HUDEP-2 (cell line): Measurements from ENCODE around the gene KLF5.

Experiments
- DNase-seq, 76 experiments: peaks; one replicate each; lab custom pipeline; 2025; ENCODE audit not compliant: unreplicated experiment in 76 of 76; lab: John Stamatoyannopoulos, UW

The KLF5 gene

GRCh38 chr13:73059460-73060250 is 850 bp downstream of the KLF5 start:
- peak in 31 of 76 experiments; percentile 1 to 54 (median 24) for DNase-seq

- no peak for DNase-seq
Observed at GRCh38 chr13:73060251-73061160, 1.7 kb downstream of the KLF5 start.

DNA sequence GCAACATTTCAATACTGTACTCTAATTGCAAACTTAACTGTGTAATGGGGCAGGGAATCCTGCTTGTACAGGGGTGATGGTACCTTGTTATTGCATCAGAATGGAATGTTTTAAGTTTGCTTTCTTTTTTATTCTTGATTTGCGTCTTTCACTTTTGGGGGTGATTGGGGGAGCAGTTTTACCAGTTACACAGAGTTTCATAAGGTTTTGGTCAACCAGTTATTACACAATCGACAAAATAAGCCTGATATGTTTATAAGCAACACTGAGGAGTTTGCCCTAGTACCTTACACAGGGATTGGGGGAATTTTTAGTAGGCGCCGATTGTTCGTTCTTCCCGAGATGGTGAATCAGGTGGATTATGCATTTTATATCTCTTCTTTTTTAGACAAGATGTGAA is 2.7 kb downstream of the KLF5 start:
- no peak for DNase-seq

DNA sequence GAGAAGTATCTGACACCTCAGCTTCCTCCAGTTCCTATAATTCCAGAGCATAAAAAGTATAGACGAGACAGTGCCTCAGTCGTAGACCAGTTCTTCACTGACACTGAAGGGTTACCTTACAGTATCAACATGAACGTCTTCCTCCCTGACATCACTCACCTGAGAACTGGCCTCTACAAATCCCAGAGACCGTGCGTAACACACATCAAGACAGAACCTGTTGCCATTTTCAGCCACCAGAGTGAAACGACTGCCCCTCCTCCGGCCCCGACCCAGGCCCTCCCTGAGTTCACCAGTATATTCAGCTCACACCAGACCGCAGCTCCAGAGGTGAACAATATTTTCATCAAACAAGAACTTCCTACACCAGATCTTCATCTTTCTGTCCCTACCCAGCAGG is 3.1 kb downstream of the KLF5 start:
- DNase-seq = no peak

GRCh38 chr13:73062468-73062867 is 3.7 kb downstream of the KLF5 start:
- DNase-seq = no peak

DNA sequence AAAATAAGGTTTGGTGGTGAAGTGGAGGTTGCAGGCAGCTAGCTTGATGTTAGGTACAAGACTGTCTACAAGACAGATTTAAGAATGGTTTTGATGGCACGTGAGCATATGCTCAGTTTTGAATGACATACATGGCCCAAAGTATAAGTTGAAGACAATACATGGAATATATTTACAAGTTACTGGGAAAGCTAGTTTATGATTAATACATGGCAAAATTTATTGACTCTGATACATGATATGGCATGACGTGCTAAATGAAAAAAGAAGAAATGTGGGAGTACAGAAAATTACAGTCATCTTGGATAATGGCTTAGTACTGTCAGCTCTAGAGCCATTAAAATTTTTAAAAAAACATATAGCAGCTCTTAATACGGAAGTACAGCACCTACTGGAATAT is 4.4 kb downstream of the KLF5 start:
- DNase-seq = no peak

GRCh38 chr13:73065036-73065435 is 6.2 kb downstream of the KLF5 start:
- no peak for DNase-seq

DNA sequence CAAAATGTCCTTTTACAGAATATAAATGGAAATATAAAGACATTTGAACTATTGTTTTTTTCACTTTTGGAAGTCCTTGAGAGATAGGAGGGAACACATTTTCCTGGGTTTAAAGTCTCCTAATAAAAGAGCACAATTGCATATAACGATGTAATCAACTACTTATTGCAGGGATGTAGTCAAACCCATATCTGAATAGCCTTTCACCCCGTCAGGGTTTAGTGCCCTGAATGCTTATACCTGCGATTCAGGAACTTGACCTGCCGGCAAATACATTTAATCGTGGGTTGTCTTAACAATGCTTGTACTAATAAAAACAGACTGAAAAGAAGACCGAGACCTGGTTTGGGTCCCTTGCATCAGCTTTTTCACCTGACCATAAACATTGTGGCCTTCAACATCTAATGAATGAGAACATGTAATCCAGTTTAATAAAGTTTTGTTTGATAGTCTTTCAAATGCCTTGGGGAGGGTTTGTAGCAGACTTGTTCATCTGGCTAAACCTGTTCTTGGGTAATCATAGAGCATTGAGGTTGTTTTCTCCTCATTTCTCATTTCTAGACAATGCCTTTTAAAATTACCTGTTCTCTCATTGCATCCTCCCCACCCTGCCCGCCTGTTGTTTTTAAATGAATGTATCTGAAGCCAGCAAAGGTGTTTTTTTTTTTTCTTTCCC is 7.0 kb downstream of the KLF5 start:
- no peak for DNase-seq

GRCh38 chr13:73069206-73069805 is 10.5 kb downstream of the KLF5 start:
- DNase-seq = no peak

DNA sequence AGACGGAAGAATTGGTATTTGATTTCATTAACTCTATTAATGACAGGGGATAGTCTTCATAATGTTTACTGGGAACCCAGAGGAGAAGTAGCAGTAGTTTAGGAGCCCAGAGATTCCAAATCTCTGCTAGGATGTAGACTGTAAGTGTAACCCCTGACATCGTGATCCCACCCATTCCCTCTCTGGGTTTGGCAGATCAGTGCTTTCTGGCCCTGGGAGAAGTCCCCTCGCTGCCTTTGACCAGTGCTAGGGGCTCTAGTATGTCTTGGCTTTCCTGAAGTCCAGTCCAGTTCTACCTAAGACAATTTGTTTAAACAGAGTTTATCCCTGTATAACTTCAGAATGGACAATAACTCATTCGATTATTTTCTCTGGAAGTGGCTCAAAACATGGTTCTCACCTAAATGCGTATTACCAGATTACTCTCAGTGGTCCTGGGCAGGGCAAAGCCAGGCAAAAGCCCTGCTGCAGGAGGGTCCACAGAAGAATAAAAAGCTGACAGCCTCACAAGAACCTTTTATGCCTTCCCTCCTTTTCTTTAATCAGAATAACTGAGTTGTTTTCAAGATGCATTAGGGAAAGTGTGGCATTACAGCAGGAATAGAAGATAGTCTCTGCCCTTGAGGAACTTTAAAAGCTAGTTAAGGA is 11.8 kb downstream of the KLF5 start:
- no peak for DNase-seq

DNA sequence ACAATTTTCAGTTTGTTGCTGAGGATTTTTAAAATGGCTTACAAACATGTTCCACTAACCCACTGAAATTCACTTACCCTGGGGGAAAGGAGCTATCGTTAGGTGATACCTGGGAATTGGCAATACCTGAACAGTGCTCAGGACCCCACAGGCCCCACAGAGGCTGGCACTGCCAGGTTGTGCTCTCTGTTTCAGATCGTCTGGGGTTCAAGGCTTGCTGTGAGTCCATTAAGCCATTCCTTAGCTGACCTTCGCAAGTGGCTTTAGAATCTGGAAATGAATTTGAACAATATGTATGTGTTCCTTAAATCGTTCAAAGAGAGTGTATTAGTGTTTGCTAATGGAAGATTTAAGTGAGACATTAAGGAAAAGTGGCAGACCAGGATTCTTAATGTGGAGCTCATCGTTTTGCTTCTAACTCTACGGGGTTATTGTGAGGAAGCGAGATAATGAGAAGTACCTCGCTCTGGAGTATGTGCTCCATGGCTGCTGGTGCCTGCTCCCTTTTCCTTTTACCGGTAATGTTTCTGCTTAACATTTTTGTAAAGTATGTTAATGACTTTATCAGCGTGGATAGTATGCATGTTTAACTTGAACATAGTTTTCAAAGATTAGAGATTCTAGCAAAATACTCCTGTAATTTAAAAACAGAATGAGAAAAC is 13.6 kb downstream of the KLF5 start:
- no peak for DNase-seq

- no peak for DNase-seq
Observed at GRCh38 chr13:73073050-73073449, 14.2 kb downstream of the KLF5 start.

GRCh38 chr13:73074014-73074413 is 15.2 kb downstream of the KLF5 start:
- peak in 1 of 76 experiments; percentile 2 for DNase-seq

GRCh38 chr13:73074926-73075325 is 16.1 kb downstream of the KLF5 start:
- DNase-seq = no peak

DNA sequence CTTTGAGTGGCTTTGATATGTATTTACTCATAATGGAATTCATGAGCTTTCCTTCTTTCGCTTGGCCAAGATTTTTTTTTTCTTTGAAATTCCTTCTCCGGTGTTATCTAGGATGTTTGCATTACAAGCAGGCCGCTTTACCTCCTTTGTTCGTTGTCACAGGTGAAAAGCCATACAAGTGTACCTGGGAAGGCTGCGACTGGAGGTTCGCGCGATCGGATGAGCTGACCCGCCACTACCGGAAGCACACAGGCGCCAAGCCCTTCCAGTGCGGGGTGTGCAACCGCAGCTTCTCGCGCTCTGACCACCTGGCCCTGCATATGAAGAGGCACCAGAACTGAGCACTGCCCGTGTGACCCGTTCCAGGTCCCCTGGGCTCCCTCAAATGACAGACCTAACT is 16.7 kb downstream of the KLF5 start:
- no peak for DNase-seq

GRCh38 chr13:73075954-73076353 is 17.1 kb downstream of the KLF5 start:
- no peak for DNase-seq

- no peak for DNase-seq
Observed at GRCh38 chr13:73077865-73078264, 19.1 kb downstream of the KLF5 start.

GRCh38 chr13:73079359-73079758 is 20.6 kb downstream of the KLF5 start:
- no peak for DNase-seq

DNA sequence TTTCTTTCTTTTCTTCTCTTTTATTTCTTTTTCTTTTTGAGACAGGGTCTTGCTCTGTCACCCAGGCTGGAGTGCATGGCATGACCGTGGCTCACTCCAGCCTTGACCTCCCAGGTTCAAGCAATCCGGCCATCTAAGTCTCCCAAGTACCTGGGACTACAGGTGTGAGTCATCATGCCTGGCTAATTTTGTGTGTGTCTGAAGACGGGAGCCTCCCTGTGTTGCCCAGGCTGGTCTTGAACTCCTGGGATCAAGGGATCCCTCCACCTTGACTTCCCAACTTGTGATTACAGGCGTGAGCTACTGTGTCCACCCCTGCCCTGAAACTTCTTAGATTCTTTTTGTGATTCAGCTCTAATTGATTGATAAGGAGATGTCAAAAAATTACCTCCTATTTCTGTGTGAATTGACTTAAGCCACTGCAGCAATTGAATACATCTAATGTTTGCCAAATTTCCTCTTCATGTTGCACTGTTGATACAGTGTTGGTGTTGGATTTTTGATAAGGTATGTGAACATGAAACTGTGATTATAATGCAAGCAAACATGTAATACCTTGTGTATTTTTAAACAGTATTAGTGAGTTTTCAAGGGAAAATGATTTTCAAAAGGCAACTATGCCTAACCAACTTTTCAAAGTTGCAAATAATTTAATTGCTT is 22.6 kb downstream of the KLF5 start:
- no peak for DNase-seq
